Measurements from ENCODE around the gene B3GNT2.
"Not testable (repeated sequence)": the region's sequence is repeated elsewhere in the genome, so short reads cannot be mapped to it uniquely, and the experiment has no call there.

DNA sequence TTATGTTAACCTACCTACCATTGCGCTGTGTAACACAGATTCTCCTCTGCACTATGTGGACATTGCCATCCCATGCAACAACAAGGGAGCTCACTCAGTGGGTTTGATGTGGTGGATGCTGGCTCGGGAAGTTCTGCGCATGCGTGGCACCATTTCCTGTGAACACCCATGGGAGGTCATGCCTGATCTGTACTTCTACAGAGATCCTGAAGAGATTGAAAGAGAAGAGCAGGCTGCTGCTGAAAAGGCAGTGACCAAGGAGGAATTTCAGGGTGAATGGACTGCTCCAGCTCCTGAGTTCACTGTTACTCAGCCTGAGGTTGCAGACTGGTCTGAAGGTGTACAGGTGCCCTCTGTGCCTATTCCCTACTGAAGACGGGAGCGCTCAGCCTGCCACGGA, 49.1 kb upstream of the B3GNT2 start:
- TF ChIP-seq, protein P1, sequence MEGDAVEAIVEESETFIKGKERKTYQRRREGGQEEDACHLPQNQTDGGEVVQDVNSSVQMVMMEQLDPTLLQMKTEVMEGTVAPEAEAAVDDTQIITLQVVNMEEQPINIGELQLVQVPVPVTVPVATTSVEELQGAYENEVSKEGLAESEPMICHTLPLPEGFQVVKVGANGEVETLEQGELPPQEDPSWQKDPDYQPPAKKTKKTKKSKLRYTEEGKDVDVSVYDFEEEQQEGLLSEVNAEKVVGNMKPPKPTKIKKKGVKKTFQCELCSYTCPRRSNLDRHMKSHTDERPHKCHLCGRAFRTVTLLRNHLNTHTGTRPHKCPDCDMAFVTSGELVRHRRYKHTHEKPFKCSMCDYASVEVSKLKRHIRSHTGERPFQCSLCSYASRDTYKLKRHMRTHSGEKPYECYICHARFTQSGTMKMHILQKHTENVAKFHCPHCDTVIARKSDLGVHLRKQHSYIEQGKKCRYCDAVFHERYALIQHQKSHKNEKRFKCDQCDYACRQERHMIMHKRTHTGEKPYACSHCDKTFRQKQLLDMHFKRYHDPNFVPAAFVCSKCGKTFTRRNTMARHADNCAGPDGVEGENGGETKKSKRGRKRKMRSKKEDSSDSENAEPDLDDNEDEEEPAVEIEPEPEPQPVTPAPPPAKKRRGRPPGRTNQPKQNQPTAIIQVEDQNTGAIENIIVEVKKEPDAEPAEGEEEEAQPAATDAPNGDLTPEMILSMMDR (IDR thresholded peaks at IDR 0.05): not testable (repeated sequence)
- TF ChIP-seq POLR2A, EP300, POLR2AphosphoS5 (IDR thresholded peaks at IDR 0.05): not testable (repeated sequence)
